Smooth muscle cell (in vitro differentiated cells): ENCODE data around the gene STX19. TPM values are rescaled to one million over a fixed set of nuclear protein-coding genes. Genes with fewer than 3 reads are reported as not detected.

Experiments
- DNase-seq: peaks from one replicate; lab custom pipeline; 2025; ENCODE audit not compliant: unreplicated experiment; lab: John Stamatoyannopoulos, UW
- H2AFZ ChIP-seq: fragments of 200-600 bp; sonication (generic); 2 replicates; pipeline ENCODE4 v1.6.0; 2016; ENCODE audit warnings: antibody characterized with exemption, low read depth, mild to moderate bottlenecking
- H3F3A ChIP-seq: fragments of 200-600 bp; sonication (generic); 2 replicates; pipeline ENCODE4 v1.6.0; 2017; ENCODE audit warnings: antibody characterized with exemption, low read depth
- H3K27ac ChIP-seq: fragments of 200-600 bp; sonication (generic); 2 replicates; pipeline ENCODE4 v1.5.1; 2016; ENCODE audit warnings: low read depth, mild to moderate bottlenecking
- H3K27me3 ChIP-seq: fragments of 200-600 bp; sonication (generic); 2 replicates; pipeline ENCODE4 v1.6.1; 2016; ENCODE audit warnings: low read depth, mild to moderate bottlenecking
- H3K36me3 ChIP-seq: fragments of 200-600 bp; sonication (generic); 2 replicates; pipeline ENCODE4 v1.5.1; 2016; ENCODE audit warnings: low read depth
- H3K4me1 ChIP-seq: fragments of 200-600 bp; sonication (generic); 2 replicates; pipeline ENCODE4 v1.5.1; 2016; ENCODE audit warnings: low read depth
- H3K4me2 ChIP-seq: fragments of 200-600 bp; sonication (generic); 2 replicates; pipeline ENCODE4 v1.6.0; 2016; ENCODE audit warnings: mild to moderate bottlenecking
- H3K4me3 ChIP-seq: fragments of 200-600 bp; sonication (generic); 2 replicates; pipeline ENCODE4 v1.5.1; 2016; ENCODE audit warnings: mild to moderate bottlenecking
- H3K79me2 ChIP-seq: fragments of 200-600 bp; sonication (generic); 2 replicates; pipeline ENCODE4 v1.6.0; 2016; ENCODE audit warnings: low read depth, mild to moderate bottlenecking
- H3K9ac ChIP-seq: fragments of 200-600 bp; sonication (generic); 2 replicates; pipeline ENCODE4 v1.6.0; 2016; ENCODE audit warnings: low read depth
- H3K9me3 ChIP-seq: fragments of 200-600 bp; sonication (generic); replicated peaks from 2 replicates; pipeline ENCODE4 v1.5.1; 2016; ENCODE audit warnings: low read depth
- H4K20me1 ChIP-seq: fragments of 200-600 bp; sonication (generic); 2 replicates; pipeline ENCODE4 v1.6.0; 2016; ENCODE audit warnings: low read depth
- WGBS: methylation state at CpG from one replicate; pipeline ENCODE4 v1.1.7; 2016; ENCODE audit warnings: low lambda C conversion rate; 5-methylcytosine and 5-hydroxymethylcytosine counted together
- polyA plus RNA-seq: library from polyadenylated mRNA; unstranded; fragments of >200 nt; fragmentation: Nextera tagmentation; extraction: Ambion mirVana; gene quantifications from 2 replicates; pipeline ENCODE4 v1.2.1, GENCODE V29; 2016
- total RNA-seq: library from RNA; depleted of rRNA; stranded (reverse); fragments of >200 nt; gene quantifications from 2 replicates; pipeline ENCODE4 v1.2.3, GENCODE V29; 2014
- TF ChIP-seq, protein P1 (sequence below): fragments of 200-600 bp; sonication (generic); IDR thresholded peaks from 2 replicates; pipeline ENCODE4 v1.5.1; 2017; ENCODE audit warnings: borderline replicate concordance, mild to moderate bottlenecking, antibody characterized with exemption; ENCODE audit not compliant: insufficient read depth, poor library complexity, severe bottlenecking

The STX19 gene
- total and polyA plus RNA-seq, 2 experiments from 2014 or later: 0.23 to 0.94 TPM

DNA sequence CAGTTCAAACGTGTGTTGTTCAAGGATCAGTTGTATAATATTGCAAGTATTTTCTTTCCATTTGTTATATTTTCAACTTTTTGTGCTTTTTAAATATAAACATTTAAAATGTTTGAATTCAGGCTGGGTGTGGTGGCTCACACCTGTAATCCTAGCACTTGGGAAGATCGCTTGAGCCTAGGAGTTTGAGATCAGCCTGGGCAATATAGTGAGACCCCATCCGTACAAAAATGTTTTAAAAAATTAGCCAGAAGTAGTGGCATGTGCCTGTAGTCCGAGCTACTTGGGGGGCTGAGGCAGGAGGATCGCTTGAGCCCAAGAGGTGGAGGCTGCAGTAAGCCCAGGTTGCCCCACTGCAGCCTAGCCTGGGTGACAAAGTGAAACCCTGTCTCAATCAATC, 43.8 kb downstream of the STX19 start:
- peaks cover 30% of the 10 kb centered on the region for H4K20me1 ChIP-seq
- no peaks in the 10 kb centered on the region for H3F3A ChIP-seq
- TF ChIP-seq, protein P1, sequence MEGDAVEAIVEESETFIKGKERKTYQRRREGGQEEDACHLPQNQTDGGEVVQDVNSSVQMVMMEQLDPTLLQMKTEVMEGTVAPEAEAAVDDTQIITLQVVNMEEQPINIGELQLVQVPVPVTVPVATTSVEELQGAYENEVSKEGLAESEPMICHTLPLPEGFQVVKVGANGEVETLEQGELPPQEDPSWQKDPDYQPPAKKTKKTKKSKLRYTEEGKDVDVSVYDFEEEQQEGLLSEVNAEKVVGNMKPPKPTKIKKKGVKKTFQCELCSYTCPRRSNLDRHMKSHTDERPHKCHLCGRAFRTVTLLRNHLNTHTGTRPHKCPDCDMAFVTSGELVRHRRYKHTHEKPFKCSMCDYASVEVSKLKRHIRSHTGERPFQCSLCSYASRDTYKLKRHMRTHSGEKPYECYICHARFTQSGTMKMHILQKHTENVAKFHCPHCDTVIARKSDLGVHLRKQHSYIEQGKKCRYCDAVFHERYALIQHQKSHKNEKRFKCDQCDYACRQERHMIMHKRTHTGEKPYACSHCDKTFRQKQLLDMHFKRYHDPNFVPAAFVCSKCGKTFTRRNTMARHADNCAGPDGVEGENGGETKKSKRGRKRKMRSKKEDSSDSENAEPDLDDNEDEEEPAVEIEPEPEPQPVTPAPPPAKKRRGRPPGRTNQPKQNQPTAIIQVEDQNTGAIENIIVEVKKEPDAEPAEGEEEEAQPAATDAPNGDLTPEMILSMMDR: no peak
- DNase-seq: no peak
- no peaks in the 10 kb centered on the region for H3K9me3 ChIP-seq
- H3K4me1 ChIP-seq: peaks cover 7% of the 10 kb centered on the region
- H3K79me2 ChIP-seq: peaks cover 74% of the 10 kb centered on the region
- H3K4me2 ChIP-seq: no peak overlapping the region
- no peak overlapping the region for H3K9ac ChIP-seq
- no peak overlapping the region for H2AFZ ChIP-seq
- no peak overlapping the region for H3K27ac ChIP-seq
- H3K27me3 ChIP-seq: no peaks in the 10 kb centered on the region
- no peaks in the 10 kb centered on the region for H3K36me3 ChIP-seq
- no peak overlapping the region for H3K4me3 ChIP-seq
- 94% methylated on average over 5 of the region's 5 CpGs for WGBS

DNA sequence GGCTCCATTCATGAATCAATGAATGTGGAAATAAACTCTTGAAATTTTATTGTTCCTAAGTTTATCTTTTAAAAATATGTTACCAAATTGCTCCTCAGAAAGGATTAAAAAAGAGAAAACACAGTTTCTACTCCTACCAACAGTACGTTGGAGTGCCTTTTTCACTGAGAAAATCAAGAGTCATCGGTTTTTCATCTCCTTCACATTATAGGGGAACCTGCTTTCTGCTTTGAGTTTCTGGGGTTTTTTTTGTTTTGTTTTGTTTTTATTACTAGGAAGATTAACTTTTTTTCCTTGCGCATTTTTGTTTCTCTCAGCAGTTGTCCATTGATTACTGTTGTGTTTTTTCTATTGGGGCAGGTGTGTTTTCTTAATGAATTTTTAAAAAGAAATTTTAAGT, 45.0 kb downstream of the STX19 start:
- H3K4me2 ChIP-seq: no peak overlapping the region
- no peak overlapping the region for H2AFZ ChIP-seq
- no peak overlapping the region for H3K27ac ChIP-seq
- TF ChIP-seq, protein P1: no peak
- no peaks in the 10 kb centered on the region for H3F3A ChIP-seq
- H3K79me2 ChIP-seq: peaks cover 69% of the 10 kb centered on the region
- H4K20me1 ChIP-seq: peaks cover 30% of the 10 kb centered on the region
- no peaks in the 10 kb centered on the region for H3K36me3 ChIP-seq
- no peak overlapping the region for H3K4me3 ChIP-seq
- H3K27me3 ChIP-seq: no peaks in the 10 kb centered on the region
- WGBS: 96% methylated on average over 3 of the region's 3 CpGs
- no peak overlapping the region for H3K9ac ChIP-seq
- no peak for DNase-seq
- peaks cover 11% of the 10 kb centered on the region for H3K4me1 ChIP-seq
- no peaks in the 10 kb centered on the region for H3K9me3 ChIP-seq

DNA sequence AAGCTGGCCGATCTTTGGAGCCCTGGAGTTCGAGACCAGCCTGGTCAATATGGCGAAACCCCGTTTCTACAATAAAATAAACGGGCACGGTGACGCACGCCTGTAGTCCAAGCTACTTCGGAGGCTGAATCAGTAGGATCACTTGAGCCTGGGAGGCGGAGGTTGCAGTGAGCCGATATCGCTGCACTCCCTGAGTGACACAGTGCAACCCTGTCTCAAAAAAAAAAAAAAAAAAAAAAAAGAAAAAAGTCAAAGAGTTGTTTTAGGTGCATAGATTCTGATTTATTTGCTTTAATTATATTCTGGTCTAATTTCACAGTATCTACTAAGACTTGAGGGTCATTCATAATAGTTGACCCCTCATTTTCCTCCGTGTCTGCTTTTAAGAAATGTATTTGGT, 46.7 kb downstream of the STX19 start:
- Histone ChIP-seq H3K27ac (no peak overlapping the region), H4K20me1 (peaks cover 29% of the 10 kb centered on the region), H3K27me3 (no peaks in the 10 kb centered on the region), H3K79me2 (peaks cover 61% of the 10 kb centered on the region), H3K9me3 (no peaks in the 10 kb centered on the region), H3K4me1 (peaks cover 11% of the 10 kb centered on the region), H2AFZ (no peak overlapping the region), H3F3A (no peaks in the 10 kb centered on the region), H3K4me3 (peak overlapping the region; percentile 95), H3K4me2 (peak overlapping the region; percentile 90), H3K9ac (no peak overlapping the region), H3K36me3 (no peaks in the 10 kb centered on the region)
- WGBS: 98% methylated on average over 13 of the region's 13 CpGs
- DNase-seq: no peak
- TF ChIP-seq, protein P1: no peak
